ENCODE data around the gene PPP1R12A. TPM values are rescaled to one million over a fixed set of nuclear protein-coding genes. Genes with fewer than 3 reads are reported as not detected.
"Not testable (repeated sequence)": the region's sequence is repeated elsewhere in the genome, so short reads cannot be mapped to it uniquely, and the experiment has no call there.

The PPP1R12A gene
- total RNA-seq, 1 donor from 2014 or later, result 91.3 TPM

DNA sequence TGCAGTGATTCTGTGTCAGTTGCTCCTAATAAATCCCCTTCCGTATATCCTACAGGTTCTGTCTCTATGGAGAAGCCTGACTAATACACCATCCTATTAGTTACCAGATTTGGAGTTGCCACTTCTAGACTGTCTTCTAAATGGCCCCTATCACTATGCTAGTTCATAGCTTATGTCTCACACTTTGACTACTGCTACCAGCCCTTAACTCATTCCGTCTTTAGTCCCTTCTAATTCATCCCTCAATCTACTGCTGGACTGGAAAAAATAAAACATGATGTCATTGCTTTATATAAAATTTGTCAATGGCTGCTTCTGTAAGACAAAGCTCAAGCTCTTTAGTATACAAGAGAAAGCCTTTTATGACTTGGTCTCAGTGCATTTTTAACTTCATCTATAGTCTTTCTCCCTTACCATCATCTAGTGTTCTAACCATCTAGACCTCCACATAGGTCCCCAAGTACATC, 99.5 kb downstream of the PPP1R12A start:
- H3K27ac ChIP-seq (ENCODE audit: low read depth, low read length), result no peak overlapping the region
- no peak overlapping the region for H3K9ac ChIP-seq (ENCODE audit: low read depth in 1 of 3, low read length in 3 of 3)
- no peak overlapping the region for H3K4me3 ChIP-seq (ENCODE audit: low read length in 3 of 3)
- H3K9me3 ChIP-seq (ENCODE audit: control insufficient read depth in 3 of 3, low read length in 3 of 3), result peaks cover 0 to 2% (median 0%) of the 10 kb centered on the region in 3 donors
- H3K27me3 ChIP-seq (ENCODE audit: control insufficient read depth in 3 of 3, insufficient read depth in 3 of 3, low read length in 3 of 3), result no peaks in the 10 kb centered on the region
- H3K36me3 ChIP-seq (ENCODE audit: control insufficient read depth in 3 of 3, insufficient read depth in 3 of 3, low read length in 3 of 3), result peaks cover 0 to 7% (median 0%) of the 10 kb centered on the region in 3 donors
- H3K4me1 ChIP-seq (ENCODE audit: control insufficient read depth in 3 of 3, insufficient read depth in 3 of 3, low read length in 3 of 3), result peaks cover 0 to 2% (median 0%) of the 10 kb centered on the region in 3 donors

DNA sequence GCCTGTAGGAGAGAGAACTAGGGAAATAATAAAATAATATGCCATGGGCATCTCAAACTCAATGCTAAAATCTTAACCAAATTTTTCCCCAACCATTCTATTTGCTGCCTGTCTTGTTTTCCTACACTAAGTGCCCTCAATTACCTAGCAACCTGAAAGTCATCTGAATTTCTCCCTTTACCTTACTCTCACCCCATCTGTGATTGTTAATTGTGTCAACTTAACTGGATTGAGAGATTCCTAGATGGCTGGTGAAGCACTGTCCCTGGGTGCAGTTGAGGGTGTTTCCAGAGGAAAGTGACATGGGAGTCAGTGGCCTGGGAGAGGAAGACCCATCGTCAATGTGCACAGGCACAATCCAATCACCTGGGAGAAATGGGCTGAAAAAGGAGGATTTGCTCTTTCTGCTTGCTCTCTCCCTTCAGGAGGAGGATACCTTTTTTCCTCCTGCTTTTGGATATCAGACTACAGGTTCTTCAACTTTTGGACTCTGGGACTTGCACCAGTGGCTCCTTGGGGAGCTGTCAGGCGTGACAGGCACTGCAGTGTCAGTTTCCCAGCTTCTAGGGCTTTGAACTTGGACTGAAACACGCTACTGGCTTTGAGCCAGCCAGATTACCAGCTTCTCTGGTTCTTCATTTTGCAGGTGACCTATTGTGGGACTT, 100.1 kb downstream of the PPP1R12A start:
- Histone ChIP-seq H3K4me3 (ENCODE audit: low read length in 3 of 3) (no peak overlapping the region), H3K9me3 (ENCODE audit: control insufficient read depth in 3 of 3, low read length in 3 of 3) (peaks cover 0 to 2% (median 0%) of the 10 kb centered on the region in 3 donors), H3K9ac (ENCODE audit: low read depth in 1 of 3, low read length in 3 of 3) (no peak overlapping the region), H3K36me3 (ENCODE audit: control insufficient read depth in 3 of 3, insufficient read depth in 3 of 3, low read length in 3 of 3) (peaks cover 0 to 7% (median 0%) of the 10 kb centered on the region in 3 donors), H3K4me1 (ENCODE audit: control insufficient read depth in 3 of 3, insufficient read depth in 3 of 3, low read length in 3 of 3) (peaks cover 0 to 2% (median 0%) of the 10 kb centered on the region in 3 donors), H3K27me3 (ENCODE audit: control insufficient read depth in 3 of 3, insufficient read depth in 3 of 3, low read length in 3 of 3) (no peaks in the 10 kb centered on the region), H3K27ac (ENCODE audit: low read depth, low read length) (no peak overlapping the region)

DNA sequence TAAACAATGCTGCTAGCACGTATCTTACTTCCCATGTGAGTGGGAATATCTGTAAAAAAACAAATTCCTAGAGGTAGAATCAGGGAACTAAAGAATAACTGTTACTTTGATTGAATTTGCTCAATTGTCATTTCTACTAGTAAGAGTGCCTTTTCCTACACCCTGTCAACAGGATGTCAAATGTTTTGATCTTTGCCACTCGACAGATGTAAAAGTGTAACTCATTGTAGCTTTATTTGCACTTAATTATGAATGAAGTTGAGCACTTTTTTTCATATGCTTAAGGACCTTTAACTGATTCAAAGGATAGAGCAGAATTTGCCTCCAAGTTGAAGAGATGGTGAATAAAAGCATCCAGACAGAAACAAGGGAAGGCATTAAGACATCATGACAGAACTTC, 104.5 kb downstream of the PPP1R12A start:
- no peak overlapping the region for H3K9ac ChIP-seq (ENCODE audit: low read depth in 1 of 3, low read length in 3 of 3)
- no peak overlapping the region for H3K27ac ChIP-seq (ENCODE audit: low read depth, low read length)
- no peaks in the 10 kb centered on the region for H3K27me3 ChIP-seq (ENCODE audit: control insufficient read depth in 3 of 3, insufficient read depth in 3 of 3, low read length in 3 of 3)
- H3K36me3 ChIP-seq (ENCODE audit: control insufficient read depth in 3 of 3, insufficient read depth in 3 of 3, low read length in 3 of 3), result peaks cover 0 to 4% (median 0%) of the 10 kb centered on the region in 3 donors
- no peak overlapping the region for H3K4me3 ChIP-seq (ENCODE audit: low read length in 3 of 3)
- peaks cover 0 to 2% (median 0%) of the 10 kb centered on the region in 3 donors for H3K4me1 ChIP-seq (ENCODE audit: control insufficient read depth in 3 of 3, insufficient read depth in 3 of 3, low read length in 3 of 3)
- no peaks in the 10 kb centered on the region for H3K9me3 ChIP-seq (ENCODE audit: control insufficient read depth in 3 of 3, low read length in 3 of 3)

DNA sequence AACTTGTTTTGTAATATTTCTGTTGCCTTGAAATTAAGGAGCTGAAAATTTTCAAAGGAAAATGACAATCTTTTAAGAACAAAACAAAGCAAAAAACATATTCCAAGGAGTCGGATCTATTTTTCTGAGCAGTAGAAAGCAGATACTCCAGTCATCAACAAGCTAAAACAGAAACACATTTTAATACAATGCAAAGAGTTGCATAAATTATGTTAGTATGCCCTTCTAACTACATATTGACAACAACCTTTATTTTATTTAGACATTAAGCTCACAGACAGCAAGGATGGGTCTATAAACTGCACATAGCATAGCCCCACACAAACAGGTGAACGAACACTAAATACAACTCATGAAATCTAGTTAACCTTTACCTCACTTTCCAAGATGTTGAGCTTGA, 106.0 kb downstream of the PPP1R12A start:
- H3K27ac ChIP-seq (ENCODE audit: low read depth, low read length), result no peak overlapping the region
- no peak overlapping the region for H3K9ac ChIP-seq (ENCODE audit: low read depth in 1 of 3, low read length in 3 of 3)
- H3K4me3 ChIP-seq (ENCODE audit: low read length in 3 of 3), result no peak overlapping the region
- H3K36me3 ChIP-seq (ENCODE audit: control insufficient read depth in 3 of 3, insufficient read depth in 3 of 3, low read length in 3 of 3), result peaks cover 0 to 4% (median 0%) of the 10 kb centered on the region in 3 donors
- no peaks in the 10 kb centered on the region for H3K9me3 ChIP-seq (ENCODE audit: control insufficient read depth in 3 of 3, low read length in 3 of 3)
- no peaks in the 10 kb centered on the region for H3K4me1 ChIP-seq (ENCODE audit: control insufficient read depth in 3 of 3, insufficient read depth in 3 of 3, low read length in 3 of 3)
- H3K27me3 ChIP-seq (ENCODE audit: control insufficient read depth in 3 of 3, insufficient read depth in 3 of 3, low read length in 3 of 3), result no peaks in the 10 kb centered on the region

DNA sequence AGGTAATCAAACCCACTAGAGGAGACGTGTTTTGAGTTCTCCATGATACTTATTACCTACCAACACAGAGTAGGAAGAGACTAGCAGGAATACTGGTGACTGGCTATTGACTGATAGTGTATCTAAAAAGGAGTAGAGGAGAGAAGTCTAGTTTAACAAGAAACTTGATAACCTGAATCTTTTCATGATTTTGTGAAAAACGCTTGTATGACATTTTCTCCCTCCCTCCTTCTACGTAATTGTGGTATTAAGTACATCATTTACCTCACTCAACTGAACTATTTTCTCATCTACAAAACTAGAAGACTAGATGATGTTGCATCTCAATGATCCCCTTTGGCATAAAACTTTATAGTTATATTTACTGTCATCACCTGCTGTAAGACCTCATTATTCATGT, 107.4 kb downstream of the PPP1R12A start:
- H3K4me1 ChIP-seq (ENCODE audit: control insufficient read depth in 3 of 3, insufficient read depth in 3 of 3, low read length in 3 of 3), result no peaks in the 10 kb centered on the region

DNA sequence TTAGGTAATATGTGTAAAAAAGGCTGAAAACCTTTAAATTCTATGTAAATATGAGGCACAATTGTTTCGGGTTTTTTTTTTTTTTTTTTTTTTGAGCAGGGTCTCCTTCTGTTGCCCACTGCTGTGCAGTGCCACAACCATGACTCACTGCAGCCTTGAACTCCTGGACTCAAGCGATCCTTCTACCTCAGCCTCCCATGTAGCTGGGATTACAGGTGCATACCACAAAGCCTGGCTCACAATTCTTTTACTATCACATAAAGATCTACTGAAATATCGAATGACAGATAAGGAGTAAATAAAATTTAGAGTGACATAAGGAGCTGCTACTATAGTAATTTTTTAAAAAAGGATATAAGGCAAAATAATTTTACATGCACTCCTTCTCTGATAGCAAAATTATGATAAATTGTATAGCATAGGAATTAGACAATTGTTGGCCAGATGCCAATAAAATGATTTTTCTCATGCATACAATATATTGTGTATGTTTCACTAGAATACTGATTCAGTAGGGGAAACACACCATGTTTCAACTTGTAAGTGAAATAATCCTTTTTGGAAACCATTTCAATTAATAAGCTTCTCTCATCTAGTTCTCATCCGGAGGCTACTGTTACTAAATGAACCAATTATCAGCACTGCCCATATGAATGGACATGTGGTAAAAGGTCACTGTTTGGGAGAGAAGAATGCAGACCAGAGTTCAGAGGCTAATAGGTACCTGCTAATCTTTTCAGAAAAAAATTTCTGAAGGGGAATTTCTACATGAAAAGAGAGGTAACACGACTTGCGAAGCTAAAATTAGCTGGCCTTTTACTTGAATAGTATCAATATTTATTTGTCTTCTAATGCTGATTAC, 108.4 kb downstream of the PPP1R12A start:
- H3K27me3 ChIP-seq (ENCODE audit: control insufficient read depth in 3 of 3, insufficient read depth in 3 of 3, low read length in 3 of 3), result no peaks in the 10 kb centered on the region
- H3K4me1 ChIP-seq (ENCODE audit: control insufficient read depth in 3 of 3, insufficient read depth in 3 of 3, low read length in 3 of 3), result no peaks in the 10 kb centered on the region
- no peak overlapping the region for H3K9ac ChIP-seq (ENCODE audit: low read depth in 1 of 3, low read length in 3 of 3)
- H3K27ac ChIP-seq (ENCODE audit: low read depth, low read length), result no peak overlapping the region
- H3K9me3 ChIP-seq (ENCODE audit: control insufficient read depth in 3 of 3, low read length in 3 of 3), result no peaks in the 10 kb centered on the region
- no peak overlapping the region for H3K4me3 ChIP-seq (ENCODE audit: low read length in 3 of 3)
- H3K36me3 ChIP-seq (ENCODE audit: control insufficient read depth in 3 of 3, insufficient read depth in 3 of 3, low read length in 3 of 3), result peaks cover 0 to 4% (median 0%) of the 10 kb centered on the region in 3 donors

More for the DNA sequence above, 107.4 kb downstream of the PPP1R12A start:
- Histone ChIP-seq H3K4me3 (ENCODE audit: low read length in 3 of 3) (no peak overlapping the region), H3K9me3 (ENCODE audit: control insufficient read depth in 3 of 3, low read length in 3 of 3) (no peaks in the 10 kb centered on the region), H3K9ac (ENCODE audit: low read depth in 1 of 3, low read length in 3 of 3) (no peak overlapping the region), H3K27me3 (ENCODE audit: control insufficient read depth in 3 of 3, insufficient read depth in 3 of 3, low read length in 3 of 3) (no peaks in the 10 kb centered on the region), H3K27ac (ENCODE audit: low read depth, low read length) (no peak overlapping the region), H3K36me3 (ENCODE audit: control insufficient read depth in 3 of 3, insufficient read depth in 3 of 3, low read length in 3 of 3) (peaks cover 0 to 4% (median 0%) of the 10 kb centered on the region in 3 donors)

DNA sequence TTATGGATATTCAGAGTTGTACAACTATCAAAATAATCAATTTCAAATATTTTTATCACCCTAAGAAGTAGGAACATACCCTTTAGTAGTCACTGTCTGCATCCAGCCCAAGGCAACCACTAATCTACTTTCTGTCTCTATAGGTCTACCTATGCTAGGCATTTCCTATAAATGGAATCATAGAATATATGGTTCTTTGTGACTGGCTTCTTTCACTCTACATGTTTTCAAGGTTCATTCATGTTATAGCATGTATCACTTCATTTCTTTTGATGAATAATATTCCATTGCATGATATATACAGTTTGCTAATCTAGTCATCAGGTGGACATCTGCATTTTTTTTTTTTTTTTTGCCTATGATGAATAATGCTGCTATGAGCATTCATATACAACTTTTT, 112.4 kb downstream of the PPP1R12A start:
- Histone ChIP-seq H3K27ac (ENCODE audit: low read depth, low read length) (no peak overlapping the region), H3K27me3 (ENCODE audit: control insufficient read depth in 3 of 3, insufficient read depth in 3 of 3, low read length in 3 of 3) (no peaks in the 10 kb centered on the region), H3K36me3 (ENCODE audit: control insufficient read depth in 3 of 3, insufficient read depth in 3 of 3, low read length in 3 of 3) (peaks cover 0 to 10% (median 2%) of the 10 kb centered on the region in 3 donors), H3K9me3 (ENCODE audit: control insufficient read depth in 3 of 3, low read length in 3 of 3) (no peaks in the 10 kb centered on the region), H3K4me1 (ENCODE audit: control insufficient read depth in 3 of 3, insufficient read depth in 3 of 3, low read length in 3 of 3) (peaks cover 0 to 5% (median 0%) of the 10 kb centered on the region in 3 donors), H3K4me3 (ENCODE audit: low read length in 3 of 3) (no peak overlapping the region), H3K9ac (ENCODE audit: low read depth in 1 of 3, low read length in 3 of 3) (no peak overlapping the region)

DNA sequence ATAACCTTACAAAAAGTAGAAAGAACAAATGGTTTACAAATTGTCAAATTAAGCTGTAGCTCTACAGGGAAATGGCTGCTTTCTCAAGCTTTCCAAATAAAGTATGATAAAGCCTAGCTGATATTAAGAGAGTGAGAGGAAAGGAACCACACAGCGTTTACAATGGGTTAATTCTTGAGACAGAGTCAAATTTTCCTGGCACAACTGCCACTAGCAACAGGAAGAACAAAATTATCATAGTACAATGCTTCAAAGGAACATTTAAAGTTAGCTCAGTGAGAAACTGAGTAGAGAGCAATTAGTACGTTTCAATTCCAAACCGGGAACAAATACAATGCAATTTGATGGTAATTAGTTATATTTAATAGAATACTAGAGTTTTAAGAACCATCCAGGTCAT, 116.0 kb downstream of the PPP1R12A start:
- H3K9me3 ChIP-seq (ENCODE audit: control insufficient read depth in 3 of 3, low read length in 3 of 3), result no peaks in the 10 kb centered on the region
- H3K4me3 ChIP-seq (ENCODE audit: low read length in 3 of 3), result no peak overlapping the region
- H3K9ac ChIP-seq (ENCODE audit: low read depth in 1 of 3, low read length in 3 of 3), result peak overlapping the region in 1 of 3 donors; percentile 22
- H3K36me3 ChIP-seq (ENCODE audit: control insufficient read depth in 3 of 3, insufficient read depth in 3 of 3, low read length in 3 of 3), result peaks cover 0 to 13% (median 0%) of the 10 kb centered on the region in 3 donors
- no peaks in the 10 kb centered on the region for H3K27me3 ChIP-seq (ENCODE audit: control insufficient read depth in 3 of 3, insufficient read depth in 3 of 3, low read length in 3 of 3)
- H3K4me1 ChIP-seq (ENCODE audit: control insufficient read depth in 3 of 3, insufficient read depth in 3 of 3, low read length in 3 of 3), result peaks cover 0 to 5% (median 0%) of the 10 kb centered on the region in 3 donors
- peak overlapping the region; percentile 13 for H3K27ac ChIP-seq (ENCODE audit: low read depth, low read length)

DNA sequence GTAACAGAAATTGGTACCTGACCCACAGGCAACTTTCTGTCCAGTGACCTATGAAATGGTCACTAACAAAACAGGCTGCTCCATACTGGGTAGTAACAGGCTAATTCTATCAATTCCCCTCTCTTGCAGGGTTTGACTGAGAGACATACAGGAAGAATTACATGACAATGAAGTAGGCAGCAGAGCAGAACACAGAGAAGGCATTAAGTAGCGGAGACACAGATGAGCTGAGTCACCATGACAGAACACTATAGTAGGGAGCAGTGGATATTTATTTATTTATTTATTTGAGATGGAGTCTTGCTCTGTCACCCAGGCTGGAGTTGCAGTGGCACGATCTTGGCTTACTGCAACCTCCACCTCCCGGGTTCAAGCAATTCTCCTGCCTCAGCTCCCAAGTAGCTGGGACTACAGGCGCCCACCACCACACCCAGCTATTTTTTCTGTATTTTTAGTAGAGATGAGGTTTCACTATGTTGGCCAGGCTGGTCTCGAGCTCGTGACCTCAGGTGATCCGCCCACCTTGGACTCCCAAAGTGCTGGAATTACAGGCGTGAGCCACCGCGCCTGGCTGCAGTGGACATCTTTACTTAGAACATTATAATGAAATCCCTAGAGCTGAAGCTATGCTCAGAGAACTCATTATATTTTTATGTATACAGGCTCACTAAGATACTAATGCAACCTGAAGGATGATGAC, 150.4 kb downstream of the PPP1R12A start:
- peaks cover 3 to 34% (median 28%) of the 10 kb centered on the region in 3 donors for H3K36me3 ChIP-seq (ENCODE audit: control insufficient read depth in 3 of 3, insufficient read depth in 3 of 3, low read length in 3 of 3)
- not testable (repeated sequence) for H3K4me1 ChIP-seq (ENCODE audit: control insufficient read depth in 3 of 3, insufficient read depth in 3 of 3, low read length in 3 of 3); H3K9me3 ChIP-seq (ENCODE audit: control insufficient read depth in 3 of 3, low read length in 3 of 3); H3K9ac ChIP-seq (ENCODE audit: low read depth in 1 of 3, low read length in 3 of 3); H3K27me3 ChIP-seq (ENCODE audit: control insufficient read depth in 3 of 3, insufficient read depth in 3 of 3, low read length in 3 of 3); H3K27ac ChIP-seq (ENCODE audit: low read depth, low read length); H3K4me3 ChIP-seq (ENCODE audit: low read length in 3 of 3)

Measured in skeletal muscle tissue (tissue), 4 donors.